HG03159 (cell line): ENCODE data around the gene SULT1B1.

ENCODE experiments used
- ATAC-seq: cut with Tn5 transposase; IDR thresholded peaks from one replicate; pipeline ENCODE4 v1.9.1; 2021; ENCODE audit warnings: mild to moderate bottlenecking, moderate library complexity; ENCODE audit not compliant: unreplicated experiment

SULT1B1 gene

GRCh38 chr4:69750346-69750745 is 10.1 kb downstream of the SULT1B1 start:
- no peak for ATAC-seq

GRCh38 chr4:69749771-69750170 is 10.6 kb downstream of the SULT1B1 start:
- no peak for ATAC-seq

DNA sequence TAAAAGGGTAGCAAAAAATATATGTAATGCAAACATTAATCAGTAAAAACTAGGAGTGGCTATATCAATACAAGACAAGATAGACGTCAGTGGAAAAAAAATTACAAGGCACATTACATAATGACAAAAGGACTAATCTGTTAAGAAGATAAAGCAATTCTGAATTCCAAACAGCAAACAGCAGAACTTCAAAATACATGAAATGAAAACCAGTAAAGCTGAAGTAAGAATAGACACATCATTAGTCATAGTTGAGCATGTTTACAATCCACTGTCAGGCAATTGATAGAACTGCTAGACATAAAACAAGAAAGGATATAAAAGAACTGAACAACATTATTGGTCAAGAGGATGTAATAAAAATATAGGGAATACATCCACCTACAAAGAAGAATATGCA is 12.2 kb downstream of the SULT1B1 start:
- no peak for ATAC-seq

GRCh38 chr4:69744157-69744478 is 16.3 kb downstream of the SULT1B1 start:
- ATAC-seq, result no peak

DNA sequence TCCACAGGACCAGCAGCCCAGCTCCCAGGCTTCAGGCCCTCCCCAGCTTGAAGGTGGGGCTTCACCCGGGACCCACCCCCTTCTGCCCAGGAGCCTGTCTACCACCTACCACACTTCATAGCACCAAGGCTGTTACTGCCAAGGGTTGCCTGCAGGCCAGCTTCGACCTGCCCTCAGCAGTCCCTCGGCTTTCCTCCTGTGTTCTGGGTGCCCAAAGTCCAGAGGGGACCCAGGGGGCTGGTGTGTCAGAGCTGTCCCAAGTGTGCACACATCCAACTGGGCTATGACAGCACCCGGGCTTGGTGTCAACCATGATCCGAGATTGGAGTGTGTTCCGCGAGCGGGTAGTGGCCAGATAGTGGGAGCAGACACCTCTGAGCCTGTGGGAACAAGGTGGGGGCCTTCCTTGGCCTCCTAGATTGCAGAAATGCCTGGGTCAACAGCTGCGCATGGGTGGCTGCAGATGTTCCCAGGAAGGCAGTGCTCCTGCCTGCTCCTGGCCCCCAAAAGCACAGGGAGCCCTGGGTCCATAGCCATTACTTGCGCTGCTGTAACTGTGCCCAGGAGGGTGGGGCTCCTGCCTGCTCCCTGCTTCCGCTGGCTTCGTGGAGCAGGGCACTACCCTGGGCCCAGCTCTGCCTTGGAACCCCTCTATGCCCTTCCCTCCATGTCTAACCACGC is 16.8 kb downstream of the SULT1B1 start:
- no peak for ATAC-seq

- ATAC-seq, result no peak
Observed at GRCh38 chr4:69742596-69742995, 17.8 kb downstream of the SULT1B1 start.

- ATAC-seq, result no peak
Observed at GRCh38 chr4:69738872-69739271, 21.5 kb downstream of the SULT1B1 start.

- ATAC-seq, result no peak
Observed at GRCh38 chr4:69735119-69735518, 25.3 kb downstream of the SULT1B1 start.

GRCh38 chr4:69731847-69732246 is 28.6 kb downstream of the SULT1B1 start:
- no peak for ATAC-seq

DNA sequence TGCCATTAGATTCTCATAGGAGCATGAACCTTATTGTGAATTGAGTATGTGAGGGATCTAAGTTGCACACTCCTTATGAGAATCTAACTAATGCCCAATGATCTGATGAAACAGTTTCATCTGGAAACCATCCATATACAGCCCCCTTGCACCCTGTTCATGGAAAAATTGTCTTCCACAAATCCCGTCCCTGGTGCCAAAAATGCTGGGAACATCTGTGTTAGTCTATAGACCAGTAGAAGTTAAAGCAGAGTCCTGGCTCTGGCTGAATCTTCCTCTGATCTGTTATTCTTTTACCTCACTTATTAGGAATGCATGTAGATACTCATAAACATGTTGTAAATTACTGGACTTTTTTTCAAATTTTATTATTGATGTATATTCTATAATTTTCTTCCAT is 29.2 kb downstream of the SULT1B1 start:
- no peak for ATAC-seq

GRCh38 chr4:69730002-69730401 is 30.4 kb downstream of the SULT1B1 start:
- no peak for ATAC-seq

GRCh38 chr4:69727926-69728325 is 32.5 kb downstream of the SULT1B1 start:
- ATAC-seq, result no peak

DNA sequence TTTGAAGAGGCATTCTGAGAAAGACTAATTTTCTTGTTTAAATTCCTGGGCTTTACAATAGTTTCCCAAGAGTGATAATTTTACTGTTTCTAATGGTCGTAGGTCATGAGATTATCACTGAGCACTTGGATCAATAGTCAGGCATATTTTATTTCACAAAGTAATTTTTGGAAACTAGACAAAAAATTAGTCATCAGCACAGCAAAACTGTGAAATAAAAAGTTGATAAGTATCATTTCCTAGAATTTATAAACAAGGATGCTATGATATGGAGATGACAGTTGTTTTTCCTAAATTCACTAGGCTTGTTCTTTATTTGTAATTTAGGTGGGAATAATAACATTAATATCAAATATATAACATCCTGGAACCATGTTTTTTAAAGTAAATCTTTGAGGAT is 33.0 kb downstream of the SULT1B1 start:
- ATAC-seq, result no peak

GRCh38 chr4:69726971-69727370 is 33.4 kb downstream of the SULT1B1 start:
- ATAC-seq, result no peak

DNA sequence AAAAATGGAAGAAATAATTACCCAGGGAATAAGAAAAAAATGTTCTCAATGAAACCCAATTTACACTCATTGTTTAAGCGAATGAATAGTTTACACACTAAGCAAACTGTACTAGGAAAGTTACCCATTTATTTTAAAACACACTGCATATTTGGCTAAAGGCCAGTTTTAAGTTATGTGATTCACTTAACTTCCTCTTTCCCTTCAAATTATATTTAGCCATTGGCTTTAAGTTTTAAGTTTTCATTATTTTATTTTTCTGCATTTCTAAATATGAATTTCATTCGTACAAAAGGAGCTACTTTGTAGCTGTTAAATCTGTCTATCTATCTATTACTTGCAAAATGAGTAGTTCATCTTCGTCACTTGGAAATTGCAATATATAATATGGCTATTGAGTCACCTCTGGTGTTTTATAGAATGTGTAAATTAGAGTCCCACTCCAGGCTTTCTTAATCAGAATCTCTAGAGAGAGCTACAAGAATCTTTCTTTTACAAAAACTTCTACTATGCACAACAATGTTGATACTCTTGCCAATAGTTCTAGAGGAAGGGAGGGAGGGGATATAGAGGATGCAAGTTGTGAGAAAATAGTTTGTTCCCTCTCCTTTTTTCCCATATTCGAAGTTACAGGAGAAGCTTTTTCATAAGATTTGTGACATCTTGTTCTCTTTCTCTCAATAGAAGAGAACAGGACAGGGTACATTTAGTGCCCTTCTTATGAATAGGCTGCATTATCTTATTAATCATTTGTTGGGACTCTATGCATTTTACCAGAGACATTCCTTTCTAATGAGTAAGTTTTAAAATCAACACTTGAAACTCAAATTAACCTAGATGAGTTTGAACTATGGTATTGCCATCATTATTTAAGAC is 41.8 kb downstream of the SULT1B1 start:
- ATAC-seq, result no peak

DNA sequence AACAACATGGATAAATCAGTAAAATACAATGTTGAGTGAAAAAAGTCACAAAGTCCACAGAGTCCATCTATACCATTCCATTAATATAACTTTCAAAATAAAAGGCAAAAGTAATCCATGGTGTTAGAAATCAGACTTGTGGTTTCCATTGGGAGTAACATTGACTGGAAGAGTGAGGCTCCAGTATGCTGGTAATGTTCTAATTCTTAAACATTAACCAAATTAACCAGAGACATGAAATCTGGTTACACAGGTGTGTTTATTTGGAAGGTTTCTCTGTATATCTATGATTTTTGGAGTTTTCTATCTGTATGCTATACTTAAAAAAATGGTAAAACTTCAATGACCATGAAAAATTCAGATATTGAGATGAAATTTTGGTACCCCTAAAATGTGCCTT is 42.6 kb downstream of the SULT1B1 start:
- no peak for ATAC-seq

DNA sequence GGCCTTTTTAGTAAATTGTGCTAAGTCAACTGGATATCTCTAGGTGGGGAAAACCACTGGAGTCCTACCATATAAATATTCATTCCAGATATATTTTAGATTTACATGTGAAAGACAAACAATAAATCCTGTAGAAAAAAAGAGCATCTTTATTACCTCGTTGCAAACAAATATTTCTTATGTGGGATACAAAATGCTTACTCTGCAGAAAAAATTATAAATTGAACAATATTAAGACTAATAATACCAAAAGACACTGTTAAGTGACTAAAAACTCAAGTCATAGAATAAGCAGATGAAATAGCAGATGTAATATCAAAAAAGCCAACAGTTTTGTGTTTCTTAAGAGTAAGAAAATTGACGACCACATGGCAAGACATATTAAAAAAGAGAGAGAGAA is 43.8 kb downstream of the SULT1B1 start:
- no peak for ATAC-seq

GRCh38 chr4:69714086-69714485 is 46.3 kb downstream of the SULT1B1 start:
- ATAC-seq, result no peak

DNA sequence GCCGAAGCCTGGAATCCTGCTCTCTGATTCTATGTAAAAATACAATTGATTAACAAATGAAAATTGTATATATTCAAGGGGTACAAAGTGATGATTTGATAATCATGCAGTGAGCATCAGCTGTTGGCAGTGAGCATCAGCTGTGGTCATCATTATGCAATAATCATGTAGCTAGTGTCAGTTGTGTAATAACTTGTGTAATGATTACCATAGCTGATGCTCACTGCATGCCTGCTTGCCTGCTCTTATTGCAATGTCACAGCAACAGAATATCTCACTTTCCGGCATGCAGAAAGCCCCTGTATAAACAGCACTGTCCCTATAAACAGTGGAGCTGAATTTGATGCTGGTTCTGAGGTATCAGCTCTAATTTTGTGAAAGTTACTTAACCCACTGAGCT is 46.8 kb downstream of the SULT1B1 start:
- ATAC-seq, result no peak

DNA sequence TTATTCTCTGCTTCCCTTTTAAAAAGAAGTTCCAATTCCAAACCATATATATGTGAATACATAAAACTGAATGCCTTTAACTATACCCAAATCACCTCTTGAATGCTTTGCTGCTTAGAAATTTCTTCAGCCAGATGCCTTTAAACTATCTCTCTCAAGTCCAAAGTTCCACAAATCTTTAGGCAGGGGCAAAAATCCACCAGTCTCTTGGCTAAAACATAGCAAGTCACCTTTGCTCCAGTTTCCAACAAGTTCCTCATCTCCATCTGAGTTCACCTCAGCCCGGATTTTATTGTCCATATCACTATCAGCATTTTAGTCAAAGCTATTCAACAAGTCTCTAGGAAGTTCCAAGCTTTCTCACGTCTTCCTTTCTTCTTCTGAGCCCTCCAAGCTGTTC is 49.8 kb downstream of the SULT1B1 start:
- no peak for ATAC-seq

GRCh38 chr4:69708211-69708610 is 52.2 kb downstream of the SULT1B1 start:
- no peak for ATAC-seq

DNA sequence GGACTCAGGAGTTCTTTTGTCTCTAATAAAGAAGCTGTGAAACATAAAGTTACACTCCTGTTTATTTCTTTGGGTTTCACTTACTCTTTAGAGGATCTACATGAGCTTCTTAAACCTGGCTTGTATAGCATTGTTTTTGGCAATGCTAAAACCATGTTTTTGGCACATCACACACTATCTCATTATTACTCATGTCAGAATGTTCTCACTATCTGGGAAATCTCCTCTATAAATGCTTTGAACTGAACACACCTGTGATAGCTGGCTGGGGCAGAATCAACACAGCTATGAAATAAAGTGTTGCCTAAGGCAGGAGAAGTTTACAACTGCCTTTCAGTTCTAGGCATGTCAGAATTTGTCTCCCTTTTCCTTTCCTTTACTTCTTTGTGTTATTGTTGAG is 52.6 kb downstream of the SULT1B1 start:
- no peak for ATAC-seq

- no peak for ATAC-seq
Observed at GRCh38 chr4:69702201-69702600, 58.2 kb downstream of the SULT1B1 start.
